Measurements from ENCODE around the gene PAPSS1.
"Not testable (repeated sequence)": the region's sequence is repeated elsewhere in the genome, so short reads cannot be mapped to it uniquely, and the experiment has no call there.

PAPSS1 gene

DNA sequence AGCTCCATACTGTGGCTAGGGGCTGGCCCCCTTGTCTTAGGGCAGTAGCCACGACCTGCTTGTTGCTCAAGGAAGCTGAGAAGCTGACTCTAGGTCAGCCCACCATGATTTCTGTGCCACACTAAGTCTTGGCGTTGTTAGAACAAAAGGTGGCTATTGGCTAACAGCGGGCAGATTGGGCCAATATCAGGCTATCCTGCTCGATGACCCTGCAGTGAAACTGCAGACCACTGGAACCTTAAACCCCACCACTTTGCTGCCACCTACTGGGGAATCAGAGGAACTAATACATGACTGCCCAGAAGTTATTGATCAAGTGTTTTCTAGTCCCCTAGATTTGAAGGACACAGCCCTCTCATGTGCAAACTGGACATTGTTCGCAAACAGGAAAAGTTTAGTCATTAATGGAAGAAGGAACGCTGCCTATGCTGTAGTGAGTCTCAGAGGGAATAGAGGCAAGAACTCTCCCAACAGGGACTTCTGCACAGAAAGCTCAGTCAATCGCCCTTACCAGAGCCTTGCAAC lies 17.0 kb upstream of the PAPSS1 start:
- Histone ChIP-seq H3K4me3 (no peak overlapping the region), H3K27me3 (no peaks in the 10 kb centered on the region), H3K4me1 (peaks cover 0 to 16% (median 11%) of the 10 kb centered on the region in 4 donors), H3K36me3 (no peaks in the 10 kb centered on the region), H3K9me3 (no peaks in the 10 kb centered on the region), H3K27ac (no peak overlapping the region)
- intact Hi-C loops (cut with DNase I; ENCODE audit: low total_unique reads), result no loop called here
- TF ChIP-seq, protein P1, sequence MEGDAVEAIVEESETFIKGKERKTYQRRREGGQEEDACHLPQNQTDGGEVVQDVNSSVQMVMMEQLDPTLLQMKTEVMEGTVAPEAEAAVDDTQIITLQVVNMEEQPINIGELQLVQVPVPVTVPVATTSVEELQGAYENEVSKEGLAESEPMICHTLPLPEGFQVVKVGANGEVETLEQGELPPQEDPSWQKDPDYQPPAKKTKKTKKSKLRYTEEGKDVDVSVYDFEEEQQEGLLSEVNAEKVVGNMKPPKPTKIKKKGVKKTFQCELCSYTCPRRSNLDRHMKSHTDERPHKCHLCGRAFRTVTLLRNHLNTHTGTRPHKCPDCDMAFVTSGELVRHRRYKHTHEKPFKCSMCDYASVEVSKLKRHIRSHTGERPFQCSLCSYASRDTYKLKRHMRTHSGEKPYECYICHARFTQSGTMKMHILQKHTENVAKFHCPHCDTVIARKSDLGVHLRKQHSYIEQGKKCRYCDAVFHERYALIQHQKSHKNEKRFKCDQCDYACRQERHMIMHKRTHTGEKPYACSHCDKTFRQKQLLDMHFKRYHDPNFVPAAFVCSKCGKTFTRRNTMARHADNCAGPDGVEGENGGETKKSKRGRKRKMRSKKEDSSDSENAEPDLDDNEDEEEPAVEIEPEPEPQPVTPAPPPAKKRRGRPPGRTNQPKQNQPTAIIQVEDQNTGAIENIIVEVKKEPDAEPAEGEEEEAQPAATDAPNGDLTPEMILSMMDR (IDR thresholded peaks at IDR 0.05), result peak; percentile 59 to 66
- no peak for DNase-seq

DNA sequence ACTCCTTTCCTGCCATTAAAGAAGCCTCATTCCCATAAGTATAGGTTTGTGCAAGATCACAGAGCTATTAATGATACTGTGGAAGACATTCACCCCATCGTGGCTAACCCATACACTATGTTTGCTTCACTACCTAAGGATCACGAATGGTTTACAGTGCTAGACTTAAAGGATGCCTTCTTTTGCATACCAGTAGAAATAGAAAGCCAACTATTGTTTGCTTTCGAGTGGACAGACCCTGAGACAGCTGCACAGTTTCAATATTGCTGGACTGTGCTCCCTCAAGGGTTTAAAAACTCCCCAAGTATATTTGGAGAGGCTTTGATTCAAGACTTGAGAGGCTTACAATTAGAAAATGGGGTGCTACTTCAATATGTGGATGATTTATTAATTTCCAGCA lies 16.0 kb upstream of the PAPSS1 start:
- DNase-seq, result no peak
- Histone ChIP-seq H3K4me1 (peaks cover 0 to 9% (median 7%) of the 10 kb centered on the region in 4 donors), H3K4me3 (no peak overlapping the region), H3K27me3 (no peaks in the 10 kb centered on the region), H3K9me3 (no peaks in the 10 kb centered on the region), H3K36me3 (no peaks in the 10 kb centered on the region), H3K27ac (no peak overlapping the region)
- TF ChIP-seq, protein P1 (IDR thresholded peaks at IDR 0.05), result no peak
- intact Hi-C loops (cut with DNase I; ENCODE audit: low total_unique reads), result no loop called here

DNA sequence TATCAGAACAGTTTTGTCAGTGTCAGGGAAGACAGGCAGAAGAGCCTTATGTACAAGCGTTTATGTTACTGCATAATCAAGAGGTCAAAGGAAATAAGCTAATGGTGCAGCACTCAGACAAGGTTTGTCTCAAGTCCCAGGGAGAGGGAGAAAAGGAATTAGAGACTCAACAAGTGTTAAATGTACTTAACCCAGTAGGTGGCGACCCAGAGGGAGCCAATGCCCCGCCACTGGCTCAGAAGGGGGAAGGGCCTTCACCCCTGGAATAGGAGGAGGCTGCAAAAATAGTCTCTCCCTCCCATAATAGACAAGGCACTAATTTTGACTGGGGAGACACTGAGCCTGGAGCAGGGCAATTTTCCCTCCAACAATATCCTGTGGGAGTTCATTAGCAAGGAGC lies 14.1 kb upstream of the PAPSS1 start:
- no peaks in the 10 kb centered on the region for H3K27me3 ChIP-seq
- H3K4me1 ChIP-seq, result no peaks in the 10 kb centered on the region
- no peak overlapping the region for H3K4me3 ChIP-seq
- TF ChIP-seq, protein P1 (IDR thresholded peaks at IDR 0.05), result no peak
- H3K36me3 ChIP-seq, result no peaks in the 10 kb centered on the region
- intact Hi-C loops (cut with DNase I; ENCODE audit: low total_unique reads), result no loop called here
- DNase-seq, result no peak
- no peak overlapping the region for H3K27ac ChIP-seq
- no peaks in the 10 kb centered on the region for H3K9me3 ChIP-seq

DNA sequence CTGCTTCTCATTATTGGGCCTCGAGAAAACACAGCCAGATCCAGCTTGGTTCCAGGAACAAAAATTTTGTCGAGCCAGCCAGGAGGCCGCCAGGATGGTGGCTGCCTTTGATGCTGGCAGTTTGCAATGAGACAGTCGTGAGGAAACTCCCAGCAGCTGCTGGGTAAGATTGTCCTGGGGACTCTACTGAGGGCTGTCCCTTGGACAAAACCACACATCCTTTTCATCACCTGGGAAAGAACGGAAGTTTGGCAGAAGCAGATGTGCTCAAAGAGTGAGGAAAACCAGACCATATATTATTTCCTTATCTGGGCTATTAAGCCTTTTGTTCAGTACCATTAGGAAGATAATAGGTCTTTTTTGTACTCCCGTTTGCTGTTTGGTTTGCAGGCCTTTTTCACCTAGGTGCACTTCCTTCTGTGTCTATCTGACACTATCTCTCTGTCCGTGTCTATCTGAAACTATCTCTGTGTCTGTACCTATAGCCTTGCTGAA lies 13.4 kb upstream of the PAPSS1 start:
- H3K4me1 ChIP-seq, result no peaks in the 10 kb centered on the region

DNA sequence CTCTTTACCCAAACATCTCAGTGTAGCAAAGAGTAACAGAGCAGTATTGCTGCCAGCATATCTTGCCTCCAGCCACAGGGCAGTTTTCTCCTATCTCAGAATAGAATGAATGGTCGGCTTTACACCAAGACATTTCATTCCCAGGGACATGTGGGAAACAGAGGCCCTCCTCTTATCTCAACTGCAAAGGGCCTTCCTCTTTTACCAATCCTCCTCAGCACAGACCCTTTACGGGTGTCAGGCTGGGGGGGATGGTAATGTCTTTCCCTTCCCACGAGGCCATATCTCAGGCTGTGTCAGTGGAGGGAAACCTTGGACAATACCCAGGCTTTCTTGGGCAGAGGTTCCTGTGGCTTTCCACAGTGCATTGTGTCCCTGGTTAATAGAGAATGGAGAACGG lies 9.0 kb upstream of the PAPSS1 start:
- H3K36me3 ChIP-seq; H3K4me3 ChIP-seq; DNase-seq; H3K9me3 ChIP-seq; H3K4me1 ChIP-seq; H3K27ac ChIP-seq; H3K27me3 ChIP-seq; intact Hi-C loops (cut with DNase I; ENCODE audit: low total_unique reads): not testable (repeated sequence)

More for the DNA sequence above, 13.4 kb upstream of the PAPSS1 start:
- Histone ChIP-seq H3K27ac (no peak overlapping the region), H3K9me3 (no peaks in the 10 kb centered on the region), H3K4me3 (no peak overlapping the region), H3K36me3 (no peaks in the 10 kb centered on the region), H3K27me3 (no peaks in the 10 kb centered on the region)
- intact Hi-C loops (cut with DNase I; ENCODE audit: low total_unique reads), result no loop called here
- no peak for DNase-seq
- TF ChIP-seq, protein P1 (IDR thresholded peaks at IDR 0.05), result no peak

DNA sequence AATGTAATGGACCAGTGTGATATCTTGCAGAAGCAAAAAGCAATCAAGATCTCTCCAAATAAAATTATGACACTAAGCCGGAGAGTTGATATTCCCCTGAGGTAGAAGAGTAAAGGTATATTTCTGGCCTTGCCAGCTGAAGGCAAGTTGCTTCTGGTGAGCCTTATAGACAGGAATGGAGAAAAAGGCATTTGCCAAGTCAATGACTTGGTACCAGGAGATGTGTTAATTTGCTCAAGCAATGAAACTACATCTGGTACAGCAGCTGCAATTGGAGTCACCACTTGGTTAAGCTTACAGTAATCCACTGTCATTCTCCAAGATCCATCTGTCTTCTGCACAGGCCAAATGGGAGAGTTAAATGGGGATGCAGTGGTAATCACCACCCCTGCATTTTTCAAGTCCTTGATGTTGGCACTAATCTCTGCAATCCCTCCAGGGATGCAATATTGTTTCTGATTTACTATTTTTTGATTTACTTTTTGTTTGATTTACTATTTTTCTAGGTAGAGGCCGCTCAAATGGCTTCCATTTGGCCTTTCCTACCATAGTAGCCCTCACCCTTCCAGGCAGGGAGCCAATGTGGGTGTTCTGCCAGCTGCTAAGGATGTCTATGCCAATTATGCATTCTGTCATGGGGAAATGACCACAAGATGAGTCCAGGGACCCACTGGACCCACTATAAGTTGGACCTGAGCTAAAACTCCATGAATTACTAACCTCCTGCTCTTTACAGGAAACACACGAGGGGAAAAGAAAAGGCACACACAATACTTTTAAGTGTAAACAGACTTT lies 6.3 kb upstream of the PAPSS1 start:
- H3K4me3 ChIP-seq; intact Hi-C loops (cut with DNase I; ENCODE audit: low total_unique reads); H3K27me3 ChIP-seq; H3K27ac ChIP-seq; H3K9me3 ChIP-seq; H3K36me3 ChIP-seq; H3K4me1 ChIP-seq; DNase-seq: not testable (repeated sequence)
